Measurements from ENCODE around the gene TIMM23B.
"Not testable (repeated sequence)": the region's sequence is repeated elsewhere in the genome, so short reads cannot be mapped to it uniquely, and the experiment has no call there.

The TIMM23B gene

GRCh38 chr10:49941447-49942338 lies at the start of gene TIMM23B, which contains the start of gene PARG:
Gene TIMM23B, plus strand, starts transcription at chr10:49942053. Its CDS starts 142 bp downstream, at chr10:49942195.
Gene PARG, minus strand, starts transcription at chr10:49942027. Its CDS starts 302 bp downstream, at chr10:49941725.
- peak; percentile 60 for DNase-seq

GRCh38 chr10:49899999-49900398 lies 41.9 kb upstream of the TIMM23B start:
- not testable (repeated sequence) for DNase-seq

DNA sequence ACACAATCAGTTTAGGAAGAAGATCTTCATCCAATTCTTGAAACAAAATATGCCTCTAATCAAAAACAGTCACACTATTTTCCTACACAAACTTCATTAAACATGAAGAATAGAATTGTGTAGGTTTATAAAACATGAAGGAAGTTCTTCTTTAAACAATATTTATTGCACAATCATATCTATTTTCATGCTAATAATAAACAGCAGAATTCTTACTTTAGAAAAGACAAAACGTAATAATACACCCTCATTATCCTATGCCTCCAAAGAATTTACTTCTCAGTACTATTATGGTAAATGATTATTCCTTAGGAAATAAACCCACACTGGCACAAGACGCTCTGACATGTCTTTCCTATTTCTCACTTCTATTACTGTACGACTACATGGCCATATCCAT lies 41.4 kb upstream of the TIMM23B start:
- not testable (repeated sequence) for DNase-seq

DNA sequence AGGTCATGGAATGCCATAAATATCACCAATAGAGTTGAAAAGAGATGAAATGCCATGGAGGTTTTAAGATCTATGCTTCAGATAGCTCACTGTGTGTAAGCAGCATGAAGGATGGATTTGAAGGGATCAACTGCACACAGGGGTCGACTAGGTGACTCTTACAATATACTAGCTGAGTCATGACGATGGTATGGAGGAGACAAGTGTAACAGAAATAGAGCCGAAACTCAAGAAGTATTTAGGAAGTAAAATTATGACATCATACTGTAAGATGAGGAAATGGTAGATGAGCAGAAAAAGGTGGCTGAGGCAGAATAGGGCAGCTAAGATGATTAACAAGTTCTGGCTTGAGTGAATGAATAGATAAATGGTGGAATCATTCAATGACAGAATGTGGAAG lies 38.0 kb upstream of the TIMM23B start:
- DNase-seq: not testable (repeated sequence)

DNA sequence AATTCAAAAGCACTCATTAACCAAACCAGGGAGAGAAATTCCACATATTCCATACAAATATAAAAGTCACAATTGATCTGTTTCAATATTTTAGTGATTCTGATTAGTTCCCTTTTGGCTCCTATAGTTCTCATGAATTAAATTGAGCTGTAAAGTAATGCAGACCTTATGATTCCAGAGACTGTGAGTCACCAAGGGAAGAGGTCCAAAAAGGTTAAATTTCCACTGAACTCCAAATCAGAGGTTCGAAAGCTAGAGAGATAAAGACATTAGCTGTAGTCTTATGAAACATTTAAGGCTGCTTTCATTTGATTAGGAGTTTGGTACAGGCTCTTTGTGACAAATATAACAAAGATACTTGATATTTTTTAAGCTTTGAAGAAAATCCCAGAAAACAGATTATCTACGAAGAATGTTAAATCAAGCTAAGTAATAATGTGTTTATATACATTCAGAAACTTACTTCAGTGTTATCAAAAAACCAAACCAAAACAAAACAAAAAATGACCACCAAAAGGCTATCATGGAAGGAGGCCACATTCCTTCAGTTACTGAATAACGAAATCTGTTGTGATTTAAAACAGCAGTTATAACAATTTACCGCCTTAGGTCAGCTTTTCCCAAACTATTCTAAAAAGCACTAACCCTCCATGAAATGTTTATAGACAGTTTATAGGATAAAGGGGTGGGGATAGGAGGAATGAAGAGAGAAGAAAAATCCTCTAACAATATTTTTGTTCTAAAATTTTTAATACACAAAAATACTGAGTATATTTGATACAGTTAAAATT lies 33.4 kb upstream of the TIMM23B start:
- DNase-seq: not testable (repeated sequence)

DNA sequence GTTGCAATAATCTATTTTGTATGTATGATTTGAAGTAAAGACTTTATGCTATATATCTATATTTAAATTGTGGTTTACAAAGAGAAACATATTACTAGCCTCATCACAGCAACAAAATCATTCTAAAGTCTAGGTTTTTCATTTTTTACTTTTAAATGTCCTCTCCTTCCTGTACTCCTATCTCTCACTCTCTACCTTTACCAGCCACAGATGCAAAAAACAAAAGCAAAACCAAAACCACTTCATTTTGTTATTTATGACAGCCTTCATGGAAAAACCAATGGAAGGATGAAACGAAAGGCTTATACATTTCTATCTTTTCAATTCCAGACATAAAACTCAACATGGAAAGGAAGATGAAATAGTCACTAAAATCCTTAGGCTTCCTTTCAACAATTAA lies 31.6 kb upstream of the TIMM23B start:
- not testable (repeated sequence) for DNase-seq

DNA sequence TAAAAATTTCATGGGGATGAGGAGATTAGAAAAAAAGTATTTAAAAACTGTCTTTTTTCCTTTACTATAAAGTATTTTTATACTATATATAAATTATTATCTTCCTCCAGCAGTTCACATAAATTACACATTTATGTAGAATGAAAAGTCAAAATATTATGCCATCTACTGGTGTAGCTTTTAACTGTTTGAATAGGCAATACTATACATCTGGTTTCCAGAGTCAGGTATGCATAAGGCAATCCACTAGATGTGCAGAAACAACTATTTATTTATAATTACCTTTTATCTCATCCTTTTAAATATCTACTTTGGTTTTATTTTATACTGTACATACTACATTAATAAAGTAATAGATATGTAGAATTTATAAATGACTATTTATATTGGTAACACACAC lies 25.4 kb upstream of the TIMM23B start:
- DNase-seq: not testable (repeated sequence)

DNA sequence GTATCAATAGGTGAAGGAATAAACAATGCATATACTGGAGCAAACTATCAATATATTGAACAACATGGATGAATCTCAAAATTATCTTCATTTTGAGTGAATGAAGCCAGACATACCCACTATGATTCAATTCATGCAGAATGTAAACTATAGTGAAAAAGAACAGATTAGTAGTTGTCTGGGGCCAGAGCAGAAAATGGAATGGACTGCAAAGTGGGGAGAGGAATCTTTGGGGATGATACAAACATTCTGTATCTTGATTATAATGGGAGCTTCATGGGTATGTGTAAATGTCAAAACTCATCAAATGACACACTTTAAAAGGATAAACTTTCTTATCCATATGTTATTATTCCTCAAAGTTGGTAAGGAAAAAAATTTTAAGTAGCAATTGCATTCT lies 23.9 kb upstream of the TIMM23B start:
- DNase-seq: not testable (repeated sequence)

DNA sequence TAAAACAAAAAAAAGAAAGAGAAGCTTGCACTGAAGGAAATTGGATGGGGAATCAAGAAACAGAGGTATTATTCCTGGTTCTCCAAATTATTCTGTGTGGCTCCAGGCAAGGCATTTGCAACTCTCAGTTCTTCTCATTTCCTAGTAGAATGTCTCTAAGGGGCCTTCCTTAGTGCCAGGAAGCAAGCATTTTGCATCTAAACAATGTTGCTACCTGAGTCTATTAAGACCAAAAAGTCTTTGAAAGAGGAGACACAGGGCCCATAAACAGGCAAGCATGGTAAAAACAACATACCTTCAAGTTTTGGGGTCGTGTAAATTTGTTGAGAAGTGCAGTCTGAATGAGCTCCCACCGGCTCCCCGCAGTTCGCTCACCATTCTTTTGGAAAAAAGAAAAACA lies 19.8 kb upstream of the TIMM23B start:
- not testable (repeated sequence) for DNase-seq

GRCh38 chr10:49923572-49923971 lies 18.3 kb upstream of the TIMM23B start:
- not testable (repeated sequence) for DNase-seq

- not testable (repeated sequence) for DNase-seq
Observed at GRCh38 chr10:49931276-49931675, 10.6 kb upstream of the TIMM23B start.

DNA sequence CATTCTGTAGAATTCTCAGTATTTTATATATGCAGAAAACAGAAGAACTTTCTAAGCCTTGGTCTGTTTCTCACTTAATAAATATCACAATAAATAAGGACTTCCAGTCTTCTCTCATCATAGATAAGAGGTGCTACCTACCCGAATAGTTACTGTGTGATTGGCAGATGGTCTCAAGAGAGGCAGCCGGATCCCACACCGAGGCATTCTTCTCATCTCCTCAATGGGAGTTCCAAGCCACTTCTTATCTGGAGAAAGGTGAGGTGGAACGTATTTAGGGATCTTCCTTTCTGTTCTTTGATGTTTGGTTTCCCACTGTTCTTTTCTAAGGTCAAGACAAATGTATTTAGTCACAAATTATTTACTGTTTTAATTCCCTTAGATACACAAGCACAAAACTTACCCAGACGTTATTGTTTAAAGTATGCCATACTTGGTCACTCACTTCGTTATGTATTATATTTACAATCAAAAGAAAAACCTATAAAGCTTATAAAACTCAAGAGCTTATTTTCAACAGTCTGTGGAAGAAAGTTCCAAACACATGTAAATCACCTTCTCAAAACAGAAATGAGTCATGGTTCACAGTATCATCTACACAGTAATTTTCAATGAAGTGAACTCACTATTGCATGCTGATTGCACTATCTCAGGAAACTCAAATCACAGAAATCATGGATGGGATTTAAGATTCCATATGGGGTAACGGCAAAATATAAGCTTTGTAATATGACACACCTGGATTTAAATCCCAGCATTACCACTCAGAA lies 9.7 kb upstream of the TIMM23B start:
- DNase-seq: not testable (repeated sequence)

GRCh38 chr10:49942339-49942705 lies 469 bp downstream of the TIMM23B start:
- not testable (repeated sequence) for DNase-seq

GRCh38 chr10:49943607-49944006 lies 1.8 kb downstream of the TIMM23B start:
- DNase-seq: not testable (repeated sequence)

- DNase-seq: not testable (repeated sequence)
Observed at GRCh38 chr10:49948142-49948541, 6.3 kb downstream of the TIMM23B start.

DNA sequence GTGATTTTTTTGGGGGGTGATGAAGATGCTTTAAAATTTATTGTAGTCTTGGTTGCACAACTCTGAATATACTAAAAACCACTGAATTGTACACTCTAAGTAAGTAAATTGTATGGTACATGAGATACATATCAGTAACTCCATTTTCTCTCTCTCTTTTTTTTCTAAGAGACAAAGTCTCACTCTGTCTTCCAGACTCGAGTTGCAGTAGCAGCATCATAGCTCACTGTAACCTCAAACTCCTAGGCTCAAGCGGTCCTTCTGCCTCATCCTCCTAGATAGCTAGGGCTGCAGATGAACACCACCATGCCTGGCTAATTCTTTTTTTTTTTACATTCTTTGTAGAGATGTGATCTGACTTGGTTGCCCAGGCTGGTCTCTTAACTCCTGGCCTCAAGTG lies 6.9 kb downstream of the TIMM23B start:
- DNase-seq: not testable (repeated sequence)

- DNase-seq: not testable (repeated sequence)
Observed at GRCh38 chr10:49952006-49952405, 10.2 kb downstream of the TIMM23B start.

DNA sequence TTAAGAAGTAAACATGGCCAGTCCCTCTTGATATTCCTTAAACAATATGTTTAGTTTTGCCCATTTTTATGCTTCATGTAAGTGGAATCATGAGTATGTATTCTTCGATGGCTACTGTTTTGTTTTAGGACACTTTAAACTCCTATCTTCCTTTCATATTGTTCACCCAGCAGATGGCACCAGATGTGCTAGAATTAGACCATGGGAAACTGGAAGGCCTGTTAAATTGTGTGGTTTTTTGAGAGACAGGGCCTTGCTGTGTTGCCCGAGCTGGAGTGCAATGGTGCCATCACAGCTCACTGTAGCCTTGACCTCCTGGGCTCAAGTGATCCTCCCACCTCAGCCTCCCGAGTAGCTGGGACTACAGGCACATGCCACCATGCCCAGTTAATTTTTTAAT lies 11.3 kb downstream of the TIMM23B start:
- DNase-seq: not testable (repeated sequence)

DNA sequence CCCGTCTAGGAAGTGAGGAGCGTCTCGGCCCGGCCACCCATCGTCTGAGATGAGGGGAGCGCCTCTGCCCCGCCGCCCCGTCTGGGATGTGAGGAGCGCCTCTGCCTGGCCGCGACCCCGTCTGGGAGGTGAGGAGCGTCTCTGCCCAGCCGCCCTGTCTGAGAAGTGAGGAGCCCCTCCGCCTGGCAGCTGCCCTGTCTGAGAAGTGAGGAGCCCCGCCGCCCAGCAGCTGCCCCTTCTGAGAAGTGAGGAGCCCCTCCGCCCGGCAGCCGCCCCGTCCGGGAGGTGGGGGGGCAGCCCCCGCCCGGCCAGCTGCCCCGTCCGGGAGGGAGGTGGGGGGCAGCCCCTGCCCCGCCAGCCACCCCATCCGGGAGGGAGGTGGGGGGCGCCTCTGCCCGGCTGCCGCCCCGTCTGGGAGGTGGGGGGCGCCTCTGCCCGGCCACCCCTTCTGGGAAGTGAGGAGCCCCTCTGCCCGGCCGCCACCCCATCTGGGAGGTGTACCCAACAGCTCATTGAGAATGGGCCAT lies 28.5 kb downstream of the TIMM23B start:
- not testable (repeated sequence) for DNase-seq

GRCh38 chr10:49971466-49971865 lies 29.6 kb downstream of the TIMM23B start:
- DNase-seq: not testable (repeated sequence)

GRCh38 chr10:49972094-49972493 lies 30.2 kb downstream of the TIMM23B start:
- not testable (repeated sequence) for DNase-seq

DNA sequence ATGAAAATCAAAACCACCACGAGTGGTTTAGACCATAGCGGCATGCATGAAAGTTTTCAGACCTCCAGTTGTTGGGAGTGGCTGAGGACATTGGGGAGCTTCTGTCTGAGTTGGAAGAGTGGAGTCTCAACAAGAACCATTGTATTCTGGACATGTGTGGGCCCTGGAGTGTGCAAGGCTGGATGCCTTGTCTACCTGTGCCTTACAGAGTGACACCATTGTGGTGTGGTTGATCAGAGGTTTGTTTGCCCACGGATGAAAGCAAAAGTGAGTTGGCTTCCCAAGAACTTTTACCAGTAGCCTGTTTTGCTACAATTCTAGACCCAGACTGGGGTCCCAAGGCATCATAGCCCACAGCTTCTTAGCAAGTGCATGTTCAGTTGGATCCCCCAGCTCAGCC lies 35.9 kb downstream of the TIMM23B start:
- not testable (repeated sequence) for DNase-seq
